Heart right ventricle (tissue), 16 donors: ENCODE data around the gene FAM171A1. TPM values are rescaled to one million over a fixed set of nuclear protein-coding genes. Genes with fewer than 3 reads are reported as not detected.

Experiments
- ATAC-seq, 8 donors: fragments of 200-7000 bp; cut with Tn5 transposase; one replicate each; pipeline ENCODE4 v1.9.1; 2020; ENCODE audit warnings: mild to moderate bottlenecking in 8 of 8, moderate library complexity in 8 of 8, moderate number of reproducible peaks in 1 of 8
- DNase-seq, 2 donors: peaks; one replicate each; pipeline ENCODE4 v3.0.0-alpha.2; 2020
- H3K27ac ChIP-seq, 10 donors: fragments of 200-600 bp; sonication (generic) in 2 of 10; one replicate each; pipeline versions ENCODE4 v1.5.0 to v1.8.0; 2020 to 2022; ENCODE audit warnings: mild to moderate bottlenecking in 3 of 10
- H3K27me3 ChIP-seq, 7 donors: fragments of 200-600 bp; one replicate each; pipeline ENCODE4 v1.8.0; 2021 to 2022; ENCODE audit warnings: mild to moderate bottlenecking in 2 of 7
- H3K36me3 ChIP-seq, 9 donors: fragments of 200-600 bp; sonication (generic) in 1 of 9; one replicate each; pipeline versions ENCODE4 v1.5.0 to v1.8.0; 2020 to 2022; ENCODE audit warnings: mild to moderate bottlenecking in 2 of 9
- H3K4me1 ChIP-seq, 9 donors: fragments of 200-600 bp; sonication (generic) in 1 of 9; one replicate each; pipeline versions ENCODE4 v1.5.0 to v1.8.0; 2020 to 2022; ENCODE audit warnings: mild to moderate bottlenecking in 4 of 9
- H3K4me3 ChIP-seq, 10 donors: fragments of 200-600 bp; sonication (generic) in 2 of 10; one replicate each; pipeline versions ENCODE4 v1.5.0 to v1.8.0; 2020 to 2022; ENCODE audit warnings: mild to moderate bottlenecking in 7 of 10, moderate library complexity in 2 of 10
- H3K9me3 ChIP-seq, 11 donors: fragments of 200-600 bp in 10 of 11; sonication (generic) in 2 of 11; one replicate each; pipeline versions ENCODE4 v1.5.0 to v1.8.0; 2013 to 2022; ENCODE audit warnings: mild to moderate bottlenecking in 2 of 11, control low read depth in 1 of 11, moderate library complexity in 1 of 11
- WGBS, 2 donors: extraction: QIAGEN DNeasy Blood & Tissue Kit; methylation state at CpG; one replicate each; pipeline ENCODE4 v1.1.7; 2013; ENCODE audit warnings: inconsistent platforms in 1 of 2; 5-methylcytosine and 5-hydroxymethylcytosine counted together
- intact Hi-C, 10 donors: fragments of 100-400 bp; cut with DNase I; formaldehyde crosslinking; loops; one replicate each; pipeline versions ENCODE4 v1.11.1 to v1.14.2; 2022
- polyA plus RNA-seq, 2 donors: library from polyadenylated mRNA; stranded (reverse); fragments of 200-250 nt; gene quantifications; one replicate each; pipeline ENCODE4 v1.2.3, GENCODE V29; 2013
- total RNA-seq, 10 donors: library from RNA; stranded (reverse); fragmentation: NEBNext Ultra II Directional in 3 of 10; extraction: Animal tissue kit (Norgen Biotek cat#: 25700) in 3 of 10; gene quantifications; one replicate each; pipeline versions ENCODE4 v1.2.1 to v1.2.4, GENCODE V29; 2021 to 2023
- TF ChIP-seq, protein P1 (sequence below), 9 donors: fragments of 200-600 bp; sonication (generic) in 2 of 9; IDR thresholded peaks; one replicate each; pipeline versions ENCODE4 v1.5.0 to v1.8.0; 2021 to 2022; ENCODE audit warnings: antibody characterized with exemption in 9 of 9, mild to moderate bottlenecking in 5 of 9, moderate library complexity in 1 of 9
- donor health status: Arrhythmogenic right ventricular cardiomyopathy.
- donor health status: ischemic (EF 13 %, LVEDD 7.1; RV severe dilation, severe dysfunction).
- donor health status: healthy with polysubstance abuse.
- donor health status: DM: no; HTN: yes; CAD: no.
- donor health status: DM: no; HTN: no; CAD: no.
- donor health status: ischemic (EF 25% LVEDD 6.9; RV normal size, moderate dysfunction).
- donor health status: ischemic (EF 25% LVEDD 5.7; RV mildly dilated, moderate dysfunction).
- donor health status: healthy.
- donor health status: DM: yes; HTN: yes; CAD: no.
- donor health status: Ischemic cardiomyopathy.
- donor health status: ischemic (EF 35%, LVEDD 5.7; RV mildly dilated, moderate dysfunction).
- donor health status: nonischemic (EF 11% LVEDD 7.7; RV severe dilation, severe dysfunction).
- donor health status: DM: yes; HTN: yes; CAD: no.
- donor health status: PGD.
- donor health status: ischemic (EF 29% LVEDD 5.4; RV normal size, mild dysfunction).
- donor health status: nonischemic (EF 23%, LVEDD 6.1; RV moderate dilation, normal function).

Gene FAM171A1
- total and polyA plus RNA-seq, 12 donors = 3.5 to 10.5 (median 6.8) TPM

DNA sequence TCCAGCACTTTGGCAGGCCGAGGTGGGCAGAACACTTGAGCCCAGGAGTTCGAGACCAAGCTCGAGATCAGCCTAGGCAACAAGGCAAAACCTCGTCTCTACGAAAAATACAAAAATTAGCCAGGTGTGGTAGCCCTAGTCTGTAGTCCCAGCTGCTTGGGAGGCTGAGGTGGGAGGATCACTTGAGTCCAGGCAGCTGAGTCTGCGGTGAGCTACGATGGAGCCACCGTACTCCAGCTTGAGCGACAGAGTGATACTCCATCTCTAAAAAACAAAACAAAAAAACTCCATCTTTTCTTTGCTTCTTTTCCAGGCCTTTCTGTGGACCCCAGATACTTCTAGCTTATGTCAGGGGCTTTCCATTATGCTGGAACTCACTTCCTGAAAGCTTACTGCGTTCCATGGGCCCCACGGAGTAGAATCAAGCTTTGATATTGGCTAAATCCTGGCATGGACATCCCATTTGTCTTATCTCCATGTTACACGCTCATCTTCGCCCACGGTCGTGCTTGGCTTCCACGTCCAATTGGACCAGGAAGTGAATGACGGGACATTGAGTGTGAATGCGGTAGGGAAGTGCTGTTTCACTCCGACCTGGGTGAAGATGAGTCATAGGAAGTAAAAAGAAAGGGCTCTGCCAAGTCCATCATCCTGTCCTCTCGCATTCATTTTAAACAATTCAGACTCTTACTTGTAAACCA, 45.7 kb downstream of the FAM171A1 start:
- intact Hi-C loops = no loop called here
- no peak overlapping the region for H3K4me3 ChIP-seq
- WGBS, 2 donors = 64 to 75% methylated on average over 20 of the region's 20 CpGs
- H3K4me1 ChIP-seq = peaks cover 0 to 34% (median 14%) of the 10 kb centered on the region in 9 donors
- H3K27me3 ChIP-seq = no peaks in the 10 kb centered on the region
- peak overlapping the region in 6 of 10 donors; percentile 10 to 59 (median 43) for H3K27ac ChIP-seq
- ATAC-seq (peak in 7 of 8 donors; percentile 31 to 78 (median 59)), DNase-seq (peak in 1 of 2 donors; percentile 38)
- no peaks in the 10 kb centered on the region for H3K36me3 ChIP-seq
- TF ChIP-seq, protein P1, sequence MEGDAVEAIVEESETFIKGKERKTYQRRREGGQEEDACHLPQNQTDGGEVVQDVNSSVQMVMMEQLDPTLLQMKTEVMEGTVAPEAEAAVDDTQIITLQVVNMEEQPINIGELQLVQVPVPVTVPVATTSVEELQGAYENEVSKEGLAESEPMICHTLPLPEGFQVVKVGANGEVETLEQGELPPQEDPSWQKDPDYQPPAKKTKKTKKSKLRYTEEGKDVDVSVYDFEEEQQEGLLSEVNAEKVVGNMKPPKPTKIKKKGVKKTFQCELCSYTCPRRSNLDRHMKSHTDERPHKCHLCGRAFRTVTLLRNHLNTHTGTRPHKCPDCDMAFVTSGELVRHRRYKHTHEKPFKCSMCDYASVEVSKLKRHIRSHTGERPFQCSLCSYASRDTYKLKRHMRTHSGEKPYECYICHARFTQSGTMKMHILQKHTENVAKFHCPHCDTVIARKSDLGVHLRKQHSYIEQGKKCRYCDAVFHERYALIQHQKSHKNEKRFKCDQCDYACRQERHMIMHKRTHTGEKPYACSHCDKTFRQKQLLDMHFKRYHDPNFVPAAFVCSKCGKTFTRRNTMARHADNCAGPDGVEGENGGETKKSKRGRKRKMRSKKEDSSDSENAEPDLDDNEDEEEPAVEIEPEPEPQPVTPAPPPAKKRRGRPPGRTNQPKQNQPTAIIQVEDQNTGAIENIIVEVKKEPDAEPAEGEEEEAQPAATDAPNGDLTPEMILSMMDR (IDR thresholded peaks at IDR 0.05) = no peak
- no peaks in the 10 kb centered on the region for H3K9me3 ChIP-seq

DNA sequence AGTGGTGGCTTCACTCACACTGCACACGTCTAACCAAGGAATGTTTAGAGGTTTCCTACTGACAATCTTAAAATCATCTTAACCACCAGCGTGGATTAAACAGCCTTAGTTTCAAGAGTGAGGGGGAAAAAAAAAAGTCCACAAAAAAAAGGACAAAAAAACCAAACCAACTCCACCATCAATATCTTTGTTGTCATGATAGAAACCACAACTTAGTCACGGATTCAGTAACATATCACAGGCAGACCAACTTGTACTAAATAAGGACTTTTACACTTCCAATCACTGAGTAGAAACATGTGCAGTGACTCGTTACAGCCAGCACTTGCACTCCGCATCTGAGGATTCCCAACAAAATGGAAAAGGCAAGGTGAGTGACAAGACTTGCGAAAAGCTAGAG, 46.5 kb downstream of the FAM171A1 start:
- Histone ChIP-seq H3K27me3 (no peaks in the 10 kb centered on the region), H3K27ac (peak overlapping the region in 1 of 10 donors; percentile 54), H3K36me3 (no peaks in the 10 kb centered on the region), H3K9me3 (peaks cover 0 to 4% (median 0%) of the 10 kb centered on the region in 11 donors), H3K4me1 (peaks cover 0 to 36% (median 14%) of the 10 kb centered on the region in 9 donors), H3K4me3 (no peak overlapping the region)
- WGBS, 2 donors = 85 to 93% methylated on average over 6 of the region's 6 CpGs
- TF ChIP-seq, protein P1 (IDR thresholded peaks at IDR 0.05) = no peak
- DNase-seq (no peak), ATAC-seq (no peak)
- intact Hi-C loops = no loop called here

DNA sequence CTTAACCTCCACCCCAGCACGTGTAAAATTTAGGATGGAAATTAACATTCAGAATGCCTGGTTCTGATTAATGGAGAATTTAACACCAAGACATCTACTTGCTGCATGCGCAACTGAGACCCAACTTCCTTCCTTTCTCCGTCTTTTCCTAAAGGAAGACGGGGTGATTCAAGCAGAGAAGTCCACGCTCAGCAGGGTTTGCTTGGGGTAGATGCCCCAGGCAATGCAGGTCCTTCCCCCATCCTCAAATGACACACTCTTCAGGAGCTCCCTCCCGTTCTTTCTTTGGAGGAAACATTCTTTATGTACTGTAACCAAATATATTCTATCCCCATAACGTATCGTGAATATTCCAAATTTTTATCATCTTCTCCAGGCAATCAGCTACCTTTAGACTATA, 47.0 kb downstream of the FAM171A1 start:
- ATAC-seq = no peak
- Histone ChIP-seq H3K9me3 (peaks cover 0 to 4% (median 0%) of the 10 kb centered on the region in 11 donors), H3K4me3 (no peak overlapping the region), H3K27me3 (no peaks in the 10 kb centered on the region), H3K27ac (no peak overlapping the region), H3K36me3 (no peaks in the 10 kb centered on the region), H3K4me1 (peaks cover 0 to 36% (median 14%) of the 10 kb centered on the region in 9 donors)
- TF ChIP-seq, protein P1 (IDR thresholded peaks at IDR 0.05) = no peak
- no peak for DNase-seq
- intact Hi-C loops = no loop called here
- 89 to 90% methylated on average over 8 of the region's 8 CpGs for WGBS, 2 donors

DNA sequence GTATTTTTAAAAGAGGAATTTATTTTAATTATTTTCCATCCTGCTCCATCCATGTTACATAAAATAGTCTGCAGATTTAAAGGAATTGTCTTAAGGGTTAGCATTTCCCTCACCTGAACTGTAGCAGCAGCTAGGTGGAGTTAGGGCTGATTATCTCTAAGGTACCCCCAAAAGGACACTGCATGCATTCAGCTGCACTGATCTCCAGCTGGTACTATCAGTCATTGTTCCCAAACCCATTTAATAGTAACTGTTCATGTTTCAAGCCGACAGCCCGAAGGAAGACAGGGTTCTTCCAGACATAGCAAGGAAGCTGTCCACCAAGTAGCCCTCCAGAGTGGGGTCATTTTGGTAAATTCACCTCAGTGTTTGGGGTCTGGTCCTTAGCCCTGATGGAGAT, 48.7 kb downstream of the FAM171A1 start:
- TF ChIP-seq, protein P1 (IDR thresholded peaks at IDR 0.05) = no peak
- Histone ChIP-seq H3K4me1 (peaks cover 0 to 37% (median 14%) of the 10 kb centered on the region in 9 donors), H3K36me3 (no peaks in the 10 kb centered on the region), H3K27me3 (no peaks in the 10 kb centered on the region), H3K4me3 (no peak overlapping the region), H3K27ac (peak overlapping the region in 1 of 10 donors; percentile 48), H3K9me3 (peaks cover 0 to 4% (median 0%) of the 10 kb centered on the region in 11 donors)
- DNase-seq (no peak), ATAC-seq (no peak)
- WGBS, 2 donors = 66 to 79% methylated on average over 2 of the region's 2 CpGs
- intact Hi-C loops = no loop called here
